Adipocyte (in vitro differentiated cells): Measurements from ENCODE around the gene SPDYA.

Experiments
- DNase-seq: peaks from one replicate; pipeline ENCODE4 v3.0.0-alpha.2; 2015; ENCODE audit warnings: low read depth
- H3K27me3 ChIP-seq: replicated peaks from 2 replicates; pipeline ENCODE4 v1.7.0; 2013; ENCODE audit warnings: mild to moderate bottlenecking, low read length, moderate library complexity; ENCODE audit not compliant: control insufficient read depth, insufficient read depth
- H3K36me3 ChIP-seq: 2 replicates; pipeline ENCODE4 v1.7.0; 2013; ENCODE audit warnings: low read length, mild to moderate bottlenecking, moderate library complexity; ENCODE audit not compliant: control insufficient read depth, insufficient read depth, severe bottlenecking
- H3K4me1 ChIP-seq: 2 replicates; pipeline ENCODE4 v1.7.0; 2013; ENCODE audit warnings: mild to moderate bottlenecking, low read length, moderate library complexity; ENCODE audit not compliant: control insufficient read depth, insufficient read depth
- H3K4me3 ChIP-seq: 2 replicates; pipeline ENCODE4 v1.7.0; 2013; ENCODE audit warnings: mild to moderate bottlenecking, low read length, moderate library complexity
- H3K9ac ChIP-seq: 2 replicates; pipeline ENCODE4 v1.7.0; 2013; ENCODE audit warnings: mild to moderate bottlenecking, low read length, moderate library complexity
- H3K9me3 ChIP-seq: 2 replicates; pipeline ENCODE4 v1.7.0; 2013; ENCODE audit warnings: mild to moderate bottlenecking, low read length, moderate library complexity; ENCODE audit not compliant: control insufficient read depth

Gene SPDYA

DNA sequence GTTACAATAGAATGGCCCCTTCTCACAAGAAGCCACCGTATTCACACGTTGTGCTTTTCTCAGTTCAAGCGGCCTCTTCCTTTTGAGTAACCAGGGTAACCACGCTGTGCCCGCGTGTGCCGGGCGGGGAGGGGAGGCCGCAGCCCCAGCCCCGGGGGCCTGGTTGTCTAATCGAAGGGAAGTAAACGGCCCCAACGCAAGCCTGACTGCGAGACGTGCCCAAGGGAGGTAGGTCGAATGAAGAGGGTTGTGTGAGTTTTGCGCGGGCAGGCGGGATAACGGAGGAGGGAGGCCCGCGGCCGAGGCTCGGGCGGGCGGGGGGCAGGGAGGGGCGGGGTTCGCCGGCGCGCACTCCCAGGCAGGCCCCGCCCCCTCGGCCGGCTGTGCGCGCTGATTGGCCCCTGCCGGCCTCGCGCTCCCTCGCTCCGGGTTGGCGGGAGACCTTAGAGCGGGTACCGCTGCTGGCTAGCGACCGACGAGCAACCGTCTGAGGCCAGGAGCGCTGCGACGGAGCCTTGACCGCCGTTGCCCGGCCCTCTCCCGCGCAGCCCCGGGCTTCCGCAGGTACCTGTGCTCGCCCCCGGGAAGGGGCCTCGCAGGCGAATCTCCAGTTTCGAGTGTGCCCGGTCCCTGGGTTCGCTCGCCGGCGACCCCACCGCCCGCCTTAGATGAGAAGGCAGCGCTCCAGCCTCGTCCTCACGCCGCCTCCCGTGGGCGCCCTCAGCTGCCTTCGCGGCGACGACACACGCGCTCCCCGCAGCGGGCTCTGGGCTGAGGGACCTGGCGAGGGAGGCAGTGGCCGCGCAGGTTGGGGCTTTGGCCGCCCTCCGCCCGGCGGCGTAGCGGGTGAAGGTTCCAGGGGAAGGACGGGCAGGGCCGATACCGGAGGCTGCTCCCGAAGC is at the start of gene SPDYA:
TSS of gene SPDYA (plus strand) at position 451 of the 902 bp plus-strand sequence. CDS start 5,181 bp downstream, outside the sequence.
- peak; percentile 75 for DNase-seq
- H3K27me3 ChIP-seq, result no peaks in the 10 kb centered on the region
- no peaks in the 10 kb centered on the region for H3K9me3 ChIP-seq
- peak within 1 kb of the TSS; percentile 74 for H3K9ac ChIP-seq
- H3K4me1 ChIP-seq, result peaks cover 16% of the 10 kb centered on the region
- H3K36me3 ChIP-seq, result peaks cover 7% of the 10 kb centered on the region
- peak within 1 kb of the TSS; percentile 79 for H3K4me3 ChIP-seq

DNA sequence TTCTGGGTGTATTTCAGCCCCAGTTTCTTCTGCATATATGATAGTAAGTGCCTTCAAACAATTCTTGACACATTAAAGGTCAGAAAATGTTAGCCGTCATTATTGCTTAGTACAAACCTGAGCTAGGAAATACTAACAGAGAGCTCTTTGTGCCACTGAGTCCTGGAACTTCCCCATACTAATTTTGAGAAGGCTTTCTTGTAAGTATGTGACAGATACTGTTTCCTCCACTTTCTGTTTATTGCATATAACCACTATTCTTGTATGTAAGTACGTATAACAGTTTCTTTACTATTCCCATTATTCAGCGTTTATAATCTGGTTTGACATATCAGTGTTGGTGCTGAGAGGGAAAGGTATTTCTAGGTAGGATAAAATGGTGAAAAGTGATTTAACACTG is 49.2 kb upstream of the SPDYA start:
- DNase-seq, result no peak
- Histone ChIP-seq H3K9me3 (no peaks in the 10 kb centered on the region), H3K36me3 (peaks cover 18% of the 10 kb centered on the region), H3K9ac (no peak overlapping the region), H3K4me3 (no peak overlapping the region), H3K27me3 (no peaks in the 10 kb centered on the region), H3K4me1 (peaks cover 43% of the 10 kb centered on the region)

DNA sequence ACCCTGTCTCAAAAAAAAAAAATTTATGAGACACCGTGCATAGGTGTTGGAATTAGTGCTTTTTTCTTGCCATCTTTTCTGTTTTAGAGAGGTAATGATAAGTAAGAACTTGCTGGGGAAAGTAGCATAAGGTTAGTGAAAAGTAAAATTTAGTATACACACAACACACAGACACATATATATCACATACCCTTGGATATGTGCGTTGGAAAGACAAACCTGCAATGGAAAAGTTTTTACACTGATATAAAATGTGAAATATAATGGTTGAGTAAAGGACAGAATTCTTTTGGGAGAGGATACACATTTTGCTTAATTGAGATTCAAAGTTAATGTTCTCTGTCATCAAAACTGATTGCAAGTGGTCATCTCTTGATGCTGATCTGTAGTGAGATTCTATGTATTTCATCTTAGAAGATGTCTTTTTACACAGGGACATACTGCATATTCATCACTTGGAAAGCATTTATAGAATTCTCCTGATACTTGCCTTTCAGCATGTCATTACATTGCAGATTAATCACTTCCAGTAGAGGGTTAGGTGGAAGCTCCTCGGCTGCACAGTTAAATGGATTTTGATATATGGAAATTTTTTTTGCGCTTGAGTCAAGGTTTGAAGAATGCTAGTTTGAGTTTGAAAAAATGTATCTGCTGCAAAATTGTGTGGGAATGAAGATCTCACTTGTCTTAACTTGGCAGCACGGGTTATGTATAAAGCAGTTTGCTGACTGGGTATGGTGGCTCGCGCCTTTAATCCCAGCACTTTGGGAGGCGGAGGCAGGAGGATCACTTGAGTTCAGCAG is 45.5 kb upstream of the SPDYA start:
- Histone ChIP-seq H3K9me3 (no peaks in the 10 kb centered on the region), H3K4me3 (no peak overlapping the region), H3K9ac (no peak overlapping the region), H3K27me3 (no peaks in the 10 kb centered on the region), H3K4me1 (peaks cover 36% of the 10 kb centered on the region), H3K36me3 (peaks cover 12% of the 10 kb centered on the region)
- DNase-seq, result no peak

DNA sequence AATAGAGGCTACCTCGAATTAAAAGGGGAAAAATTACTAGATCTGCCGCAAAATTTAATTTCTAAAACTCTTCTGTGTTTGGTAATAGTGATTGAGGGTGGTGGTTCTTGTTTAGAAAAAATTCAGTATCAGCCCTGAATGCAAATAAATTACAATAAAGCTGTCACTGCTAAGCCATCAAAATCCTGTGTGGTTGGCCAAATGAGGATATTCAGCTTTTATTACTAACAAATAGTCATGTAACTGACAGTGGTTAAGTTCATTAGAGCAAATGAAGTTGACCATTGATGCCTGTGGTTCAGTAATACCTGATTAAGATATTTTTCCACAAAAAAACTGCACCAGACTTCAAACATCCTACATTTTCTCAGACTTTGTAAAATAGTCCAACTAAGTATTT is 44.6 kb upstream of the SPDYA start:
- Histone ChIP-seq H3K9me3 (no peaks in the 10 kb centered on the region), H3K27me3 (no peaks in the 10 kb centered on the region), H3K4me3 (no peak overlapping the region), H3K36me3 (peaks cover 5% of the 10 kb centered on the region), H3K4me1 (peaks cover 36% of the 10 kb centered on the region), H3K9ac (no peak overlapping the region)
- no peak for DNase-seq

DNA sequence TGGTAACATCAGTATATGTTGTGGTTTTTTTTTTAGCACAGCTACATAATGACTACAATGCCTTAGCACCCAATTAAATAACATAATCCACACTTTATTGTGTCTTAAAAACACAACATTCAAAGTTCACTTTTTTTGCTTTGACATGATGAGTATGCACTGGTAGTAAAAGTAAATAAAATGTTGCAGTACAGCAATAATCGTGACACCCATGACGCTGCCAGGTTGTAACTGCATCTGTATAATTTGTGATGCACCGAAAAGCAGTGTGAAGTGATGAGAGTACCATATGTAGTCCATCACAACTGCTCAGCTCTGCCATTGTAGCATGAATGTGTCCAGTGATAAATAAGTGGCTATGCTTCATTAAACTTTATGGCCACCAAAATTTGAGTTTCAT is 43.3 kb upstream of the SPDYA start:
- Histone ChIP-seq H3K36me3 (no peaks in the 10 kb centered on the region), H3K27me3 (no peaks in the 10 kb centered on the region), H3K9ac (no peak overlapping the region), H3K4me1 (peaks cover 31% of the 10 kb centered on the region), H3K4me3 (no peak overlapping the region), H3K9me3 (no peaks in the 10 kb centered on the region)
- no peak for DNase-seq

DNA sequence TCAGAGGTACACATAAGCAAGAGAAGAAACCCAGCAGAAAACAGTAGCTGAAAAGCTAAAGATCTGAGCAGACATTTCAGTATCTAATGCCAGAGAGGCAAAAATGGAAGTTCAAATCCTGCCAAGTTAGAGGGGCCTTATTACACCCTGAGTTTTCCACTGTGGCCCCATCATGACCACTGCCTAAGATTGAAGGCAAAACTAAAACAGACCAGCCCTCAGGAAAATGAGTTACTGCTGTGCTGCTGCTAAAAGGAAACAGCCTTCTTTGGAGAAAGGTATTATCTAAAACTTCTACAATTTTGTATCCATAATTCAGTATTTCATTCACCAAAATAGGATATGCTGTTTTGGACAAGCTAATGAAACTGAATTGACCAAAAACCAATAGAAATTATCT is 42.2 kb upstream of the SPDYA start:
- H3K36me3 ChIP-seq, result no peaks in the 10 kb centered on the region
- no peak for DNase-seq
- H3K4me3 ChIP-seq, result no peak overlapping the region
- H3K9ac ChIP-seq, result no peak overlapping the region
- H3K9me3 ChIP-seq, result no peaks in the 10 kb centered on the region
- H3K27me3 ChIP-seq, result no peaks in the 10 kb centered on the region
- H3K4me1 ChIP-seq, result peaks cover 21% of the 10 kb centered on the region

DNA sequence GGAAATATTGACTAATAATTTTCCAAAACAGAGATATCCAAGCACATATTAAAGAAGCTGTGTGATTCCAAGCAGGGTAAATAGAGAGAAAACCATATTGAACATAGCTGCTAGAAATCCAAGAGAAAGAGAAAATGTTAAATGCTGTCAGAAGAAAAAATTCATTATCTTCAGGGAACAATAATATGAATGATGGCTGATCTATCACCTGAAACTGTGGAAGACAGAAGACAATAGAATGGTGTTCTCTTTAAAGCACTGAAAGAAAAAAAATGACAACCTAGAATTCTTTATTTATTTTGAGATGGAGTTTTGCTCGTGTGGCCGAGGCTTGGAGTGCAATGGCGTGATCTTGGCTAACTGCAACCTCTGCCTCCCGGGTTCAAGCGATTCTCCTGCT is 41.7 kb upstream of the SPDYA start:
- Histone ChIP-seq H3K4me3 (no peak overlapping the region), H3K27me3 (no peaks in the 10 kb centered on the region), H3K9me3 (no peaks in the 10 kb centered on the region), H3K36me3 (no peaks in the 10 kb centered on the region), H3K9ac (no peak overlapping the region), H3K4me1 (peaks cover 19% of the 10 kb centered on the region)
- no peak for DNase-seq

DNA sequence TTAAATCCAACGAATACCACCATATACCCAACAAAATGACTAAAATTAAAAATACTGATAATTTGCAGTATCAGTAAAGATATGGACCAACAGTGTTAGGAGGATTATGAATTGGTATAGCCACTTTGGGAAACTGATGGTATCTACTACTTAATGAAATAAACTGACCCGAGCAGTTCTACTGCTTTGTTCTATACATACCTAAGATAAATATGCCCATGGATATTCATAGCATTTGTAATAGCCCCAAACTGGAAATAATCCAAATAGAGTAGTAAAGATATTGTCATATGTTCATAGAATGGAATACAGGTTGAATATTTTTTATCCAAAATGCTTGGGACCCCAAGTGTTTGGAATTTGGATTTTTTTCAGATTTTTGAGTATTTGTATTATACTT is 38.3 kb upstream of the SPDYA start:
- Histone ChIP-seq H3K9me3 (no peaks in the 10 kb centered on the region), H3K9ac (no peak overlapping the region), H3K4me3 (no peak overlapping the region), H3K36me3 (peaks cover 2% of the 10 kb centered on the region), H3K4me1 (peaks cover 2% of the 10 kb centered on the region), H3K27me3 (no peaks in the 10 kb centered on the region)
- DNase-seq, result no peak

DNA sequence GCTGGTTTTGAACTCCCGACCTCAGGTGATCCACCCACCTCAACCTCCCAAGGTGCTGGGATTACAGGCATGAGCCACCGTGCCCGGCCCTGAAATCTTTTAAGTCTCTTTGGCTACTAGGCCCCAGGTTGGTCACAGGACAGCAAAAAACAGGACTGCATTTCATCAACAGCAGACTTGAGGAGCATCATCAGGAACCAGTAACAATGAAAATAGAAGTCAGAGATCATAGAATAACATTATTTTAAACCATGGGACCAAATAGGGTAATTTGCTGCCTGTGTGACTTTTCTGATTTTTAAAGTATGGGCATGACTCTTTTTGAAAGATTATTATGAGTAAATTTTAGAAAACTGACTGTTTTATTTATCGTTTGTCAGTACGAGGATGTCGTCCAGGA is 34.2 kb upstream of the SPDYA start:
- Histone ChIP-seq H3K9me3 (no peaks in the 10 kb centered on the region), H3K4me1 (no peaks in the 10 kb centered on the region), H3K36me3 (peaks cover 43% of the 10 kb centered on the region), H3K9ac (no peak overlapping the region), H3K27me3 (no peaks in the 10 kb centered on the region), H3K4me3 (no peak overlapping the region)
- no peak for DNase-seq

DNA sequence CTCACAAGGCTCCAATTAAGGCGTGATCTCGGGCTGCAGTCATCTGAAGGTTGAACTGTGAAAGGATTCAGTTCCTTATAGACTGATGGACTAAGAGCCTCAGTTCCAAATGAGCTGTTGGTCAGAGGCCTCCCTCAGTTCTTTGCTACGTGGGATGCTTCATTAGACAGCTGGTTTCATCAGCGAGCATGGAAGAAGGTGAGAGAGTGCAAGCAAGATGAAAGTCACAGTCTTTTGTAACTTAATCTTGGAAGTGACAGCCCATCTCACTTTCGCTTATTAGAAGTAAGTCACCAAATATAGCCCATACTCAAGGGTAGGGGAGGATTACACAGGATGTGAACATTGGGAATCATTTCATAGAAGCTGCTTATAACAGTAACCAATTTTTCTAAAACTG is 32.2 kb upstream of the SPDYA start:
- no peak for DNase-seq
- Histone ChIP-seq H3K9me3 (no peaks in the 10 kb centered on the region), H3K4me1 (no peaks in the 10 kb centered on the region), H3K9ac (no peak overlapping the region), H3K27me3 (no peaks in the 10 kb centered on the region), H3K36me3 (peaks cover 62% of the 10 kb centered on the region), H3K4me3 (no peak overlapping the region)

DNA sequence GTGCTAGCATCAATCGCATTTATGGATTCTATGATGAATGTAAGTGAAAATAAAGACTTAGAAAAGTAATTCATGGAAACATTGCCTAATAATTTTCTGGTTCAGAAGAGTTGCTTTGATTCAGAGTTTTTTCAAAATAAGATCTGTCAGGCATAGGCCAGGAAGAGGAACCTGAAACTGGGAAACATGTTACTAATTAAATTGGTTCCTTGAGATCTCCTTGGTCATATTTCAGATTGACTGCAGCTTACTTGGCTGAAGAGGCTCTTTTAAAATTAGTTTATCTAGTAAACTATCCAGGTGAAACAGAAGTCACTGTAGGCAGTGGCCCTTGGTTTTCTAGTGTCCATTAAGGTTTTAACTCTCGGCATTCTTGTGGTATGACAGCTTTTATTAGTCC is 31.6 kb upstream of the SPDYA start:
- Histone ChIP-seq H3K27me3 (no peaks in the 10 kb centered on the region), H3K9ac (no peak overlapping the region), H3K9me3 (no peaks in the 10 kb centered on the region), H3K4me1 (no peaks in the 10 kb centered on the region), H3K4me3 (no peak overlapping the region), H3K36me3 (peaks cover 67% of the 10 kb centered on the region)
- no peak for DNase-seq
